ENCODE results near the gene CNTNAP2.

DNA sequence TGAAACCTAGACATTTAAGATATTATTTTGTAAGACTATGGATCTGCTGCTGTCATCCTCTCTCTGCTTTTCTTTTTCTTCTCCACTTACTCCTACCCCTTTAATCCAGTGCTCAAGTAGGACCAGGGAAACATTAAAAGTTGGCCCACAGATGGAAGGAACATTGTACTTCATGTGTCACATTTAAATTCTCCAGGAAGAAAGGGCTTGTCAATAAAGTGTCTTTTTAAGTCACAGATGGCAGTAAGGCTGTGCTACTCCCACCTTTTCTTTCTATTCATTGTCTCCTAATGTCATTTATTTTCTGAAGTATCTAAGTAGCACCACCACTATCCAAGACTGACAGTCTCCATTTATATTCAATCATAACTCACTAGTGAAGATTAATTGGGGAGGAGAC, 1736.2 kb downstream of the CNTNAP2 start:
- TF ChIP-seq ZNF248 (tag by site-specific recombination; IDR thresholded peaks at IDR 0.05) (no peak), ZBTB21 (tag by site-specific recombination; IDR thresholded peaks at IDR 0.05) (no peak), HOXA7 (CRISPR knock-in tag; IDR thresholded peaks at IDR 0.05; ENCODE audit: borderline replicate concordance) (no peak), ZNF24 (tag by site-specific recombination; IDR thresholded peaks at IDR 0.05) (no peak), CTCF (tag by site-specific recombination; IDR thresholded peaks at IDR 0.05) (no peak), ZNF274 (IDR thresholded peaks at IDR 0.05; ENCODE audit: low read length) (no peak), ZNF274 (tag by site-specific recombination; IDR thresholded peaks at IDR 0.05; ENCODE audit: borderline replicate concordance) (no peak), ZNF561 (tag by site-specific recombination; IDR thresholded peaks at IDR 0.05; ENCODE audit: borderline replicate concordance) (no peak)
- TF ChIP-seq, protein P1, sequence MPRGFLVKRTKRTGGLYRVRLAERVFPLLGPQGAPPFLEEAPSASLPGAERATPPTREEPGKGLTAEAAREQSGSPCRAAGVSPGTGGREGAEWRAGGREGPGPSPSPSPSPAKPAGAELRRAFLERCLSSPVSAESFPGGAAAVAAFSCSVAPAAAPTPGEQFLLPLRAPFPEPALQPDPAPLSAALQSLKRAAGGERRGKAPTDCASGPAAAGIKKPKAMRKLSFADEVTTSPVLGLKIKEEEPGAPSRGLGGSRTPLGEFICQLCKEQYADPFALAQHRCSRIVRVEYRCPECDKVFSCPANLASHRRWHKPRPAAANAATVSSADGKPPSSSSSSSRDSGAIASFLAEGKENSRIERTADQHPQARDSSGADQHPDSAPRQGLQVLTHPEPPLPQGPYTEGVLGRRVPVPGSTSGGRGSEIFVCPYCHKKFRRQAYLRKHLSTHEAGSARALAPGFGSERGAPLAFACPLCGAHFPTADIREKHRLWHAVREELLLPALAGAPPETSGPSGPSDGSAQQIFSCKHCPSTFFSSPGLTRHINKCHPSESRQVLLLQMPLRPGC (tag by site-specific recombination; IDR thresholded peaks at IDR 0.05), result no peak
- TF ChIP-seq, protein P2, sequence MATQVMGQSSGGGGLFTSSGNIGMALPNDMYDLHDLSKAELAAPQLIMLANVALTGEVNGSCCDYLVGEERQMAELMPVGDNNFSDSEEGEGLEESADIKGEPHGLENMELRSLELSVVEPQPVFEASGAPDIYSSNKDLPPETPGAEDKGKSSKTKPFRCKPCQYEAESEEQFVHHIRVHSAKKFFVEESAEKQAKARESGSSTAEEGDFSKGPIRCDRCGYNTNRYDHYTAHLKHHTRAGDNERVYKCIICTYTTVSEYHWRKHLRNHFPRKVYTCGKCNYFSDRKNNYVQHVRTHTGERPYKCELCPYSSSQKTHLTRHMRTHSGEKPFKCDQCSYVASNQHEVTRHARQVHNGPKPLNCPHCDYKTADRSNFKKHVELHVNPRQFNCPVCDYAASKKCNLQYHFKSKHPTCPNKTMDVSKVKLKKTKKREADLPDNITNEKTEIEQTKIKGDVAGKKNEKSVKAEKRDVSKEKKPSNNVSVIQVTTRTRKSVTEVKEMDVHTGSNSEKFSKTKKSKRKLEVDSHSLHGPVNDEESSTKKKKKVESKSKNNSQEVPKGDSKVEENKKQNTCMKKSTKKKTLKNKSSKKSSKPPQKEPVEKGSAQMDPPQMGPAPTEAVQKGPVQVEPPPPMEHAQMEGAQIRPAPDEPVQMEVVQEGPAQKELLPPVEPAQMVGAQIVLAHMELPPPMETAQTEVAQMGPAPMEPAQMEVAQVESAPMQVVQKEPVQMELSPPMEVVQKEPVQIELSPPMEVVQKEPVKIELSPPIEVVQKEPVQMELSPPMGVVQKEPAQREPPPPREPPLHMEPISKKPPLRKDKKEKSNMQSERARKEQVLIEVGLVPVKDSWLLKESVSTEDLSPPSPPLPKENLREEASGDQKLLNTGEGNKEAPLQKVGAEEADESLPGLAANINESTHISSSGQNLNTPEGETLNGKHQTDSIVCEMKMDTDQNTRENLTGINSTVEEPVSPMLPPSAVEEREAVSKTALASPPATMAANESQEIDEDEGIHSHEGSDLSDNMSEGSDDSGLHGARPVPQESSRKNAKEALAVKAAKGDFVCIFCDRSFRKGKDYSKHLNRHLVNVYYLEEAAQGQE (tag by site-specific recombination; IDR thresholded peaks at IDR 0.05), result no peak
